ENCODE measurements around the gene ZXDC.

The ZXDC gene

GRCh38 chr3:126413693-126414080 is 62.0 kb downstream of the ZXDC start:
- DNase-seq: no peak

GRCh38 chr3:126412841-126413692 is 62.6 kb downstream of the ZXDC start:
- no peak for DNase-seq

GRCh38 chr3:126408099-126408498 is 67.6 kb downstream of the ZXDC start:
- DNase-seq: no peak

DNA sequence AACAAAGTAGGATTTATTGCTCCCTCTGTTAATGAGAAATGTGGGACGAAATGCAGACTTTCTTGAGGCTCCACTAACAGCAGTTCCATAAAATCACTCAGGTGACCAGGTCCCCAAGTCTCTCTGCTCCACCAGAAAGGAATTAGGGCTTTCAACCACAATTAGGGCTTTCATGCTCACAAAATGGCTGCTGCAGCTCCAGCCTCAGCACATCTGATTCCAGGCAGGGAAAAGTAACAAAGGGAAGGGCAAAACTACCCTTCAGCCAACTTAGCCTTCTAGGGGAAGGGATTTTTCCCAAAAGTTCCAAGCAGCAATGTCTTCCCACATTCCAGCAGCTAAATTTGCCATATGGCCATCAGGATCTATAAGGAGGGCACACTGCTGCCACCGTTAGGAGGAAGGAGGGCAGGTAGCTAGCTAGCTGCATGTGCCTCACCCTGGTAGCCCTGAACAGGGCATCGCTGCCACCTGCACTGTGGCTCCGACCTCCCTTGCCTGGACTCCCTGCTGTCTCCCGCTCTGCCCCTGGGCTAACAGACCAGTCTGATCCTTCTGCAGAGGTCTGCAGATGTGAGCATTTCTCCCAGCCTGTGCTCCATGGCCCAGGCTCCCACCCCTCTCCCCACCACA is 68.2 kb downstream of the ZXDC start:
- DNase-seq: no peak

- no peak for DNase-seq
Observed at GRCh38 chr3:126406389-126407296, 69.0 kb downstream of the ZXDC start.

DNA sequence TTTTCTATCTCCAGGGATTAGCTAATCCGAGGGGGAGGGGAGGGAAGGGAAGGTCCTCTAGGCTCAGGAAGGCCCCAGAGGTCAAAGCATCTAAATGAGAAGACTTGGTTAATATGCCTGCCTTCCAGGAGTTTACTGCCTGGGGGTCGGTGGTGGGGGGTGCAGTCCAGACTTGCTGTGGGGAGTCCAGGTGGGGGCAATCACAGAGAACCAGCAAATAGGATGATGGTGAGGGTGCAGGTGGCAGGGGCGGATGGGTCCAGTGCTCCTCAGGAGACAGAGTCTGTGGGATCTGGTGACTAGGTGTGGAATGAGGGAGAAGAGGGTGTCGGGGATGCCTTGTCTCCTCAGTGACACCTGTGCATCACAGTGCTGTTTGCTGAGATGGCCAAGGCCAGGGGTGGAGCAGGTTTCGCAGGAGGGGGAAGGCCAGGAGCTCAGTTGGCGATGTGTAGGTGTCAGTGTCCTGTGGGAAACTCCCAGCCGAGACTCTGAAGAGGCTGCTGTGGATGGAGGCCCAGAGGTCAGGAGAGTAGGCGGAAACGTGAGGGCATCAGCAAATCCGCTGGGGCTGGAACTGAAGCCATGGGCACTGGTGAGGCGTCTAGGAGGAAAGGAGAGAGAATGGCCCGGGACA is 72.9 kb downstream of the ZXDC start:
- DNase-seq: no peak

DNA sequence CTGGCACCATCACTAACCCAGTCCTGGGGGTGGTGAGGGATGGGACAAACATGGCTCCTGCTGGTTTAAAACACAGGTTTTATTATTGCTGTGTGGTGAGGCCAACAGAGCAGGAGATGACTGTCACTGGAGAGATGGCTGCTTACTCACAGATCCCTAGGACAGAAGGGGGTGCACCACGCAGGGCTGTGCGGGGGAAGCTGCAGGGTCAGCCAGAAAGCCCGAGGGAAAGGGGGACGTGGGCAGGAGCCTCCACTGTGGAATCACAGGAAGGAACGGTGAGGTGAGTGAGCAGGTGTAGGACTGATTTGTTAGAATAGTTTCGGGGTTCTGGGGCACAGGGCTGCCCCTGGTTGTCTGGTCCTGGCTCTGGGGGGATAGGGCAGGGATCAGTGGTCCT is 73.5 kb downstream of the ZXDC start:
- DNase-seq: no peak

- no peak for DNase-seq
Observed at GRCh38 chr3:126401611-126402160, 74.0 kb downstream of the ZXDC start.

DNA sequence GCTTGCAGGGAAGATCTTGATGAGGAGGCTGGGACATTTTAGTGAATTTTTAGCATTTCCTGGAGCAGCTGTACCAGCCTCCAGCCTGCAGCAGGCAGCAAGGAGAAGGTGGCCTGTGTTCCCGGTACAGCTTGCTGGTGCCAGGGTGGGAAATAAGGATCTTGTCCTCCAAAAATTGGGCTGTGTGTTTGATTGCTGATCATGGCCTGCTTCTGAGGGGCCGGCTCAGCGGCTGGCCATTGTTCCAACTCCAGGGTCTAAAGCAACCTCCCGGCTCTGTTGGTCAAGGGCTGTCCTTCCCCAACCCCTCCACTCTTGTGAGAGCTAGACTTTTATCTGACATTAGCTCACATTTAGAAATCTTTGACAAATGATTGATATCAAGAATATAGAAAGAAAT is 75.9 kb downstream of the ZXDC start:
- DNase-seq: no peak

DNA sequence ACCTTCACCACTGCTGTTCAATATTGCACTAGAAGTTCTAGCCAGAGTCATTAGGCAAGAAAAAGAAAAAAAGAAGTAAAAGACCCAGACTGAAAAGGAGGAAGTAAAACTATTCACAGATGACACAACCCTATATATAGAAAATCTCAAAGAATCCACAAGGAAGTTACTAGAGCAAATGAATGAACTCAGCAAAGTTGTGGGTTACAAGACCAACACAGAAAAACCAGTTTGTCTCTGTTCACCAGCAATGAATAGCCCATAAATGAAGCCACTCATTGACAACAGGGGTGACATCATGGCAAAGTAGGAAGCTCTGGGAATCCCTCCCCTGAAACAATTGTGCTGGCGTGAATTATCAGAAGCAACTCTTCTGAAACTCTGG is 76.3 kb downstream of the ZXDC start:
- DNase-seq: no peak

- DNase-seq: no peak
Observed at GRCh38 chr3:126398423-126399350, 77.0 kb downstream of the ZXDC start.

DNA sequence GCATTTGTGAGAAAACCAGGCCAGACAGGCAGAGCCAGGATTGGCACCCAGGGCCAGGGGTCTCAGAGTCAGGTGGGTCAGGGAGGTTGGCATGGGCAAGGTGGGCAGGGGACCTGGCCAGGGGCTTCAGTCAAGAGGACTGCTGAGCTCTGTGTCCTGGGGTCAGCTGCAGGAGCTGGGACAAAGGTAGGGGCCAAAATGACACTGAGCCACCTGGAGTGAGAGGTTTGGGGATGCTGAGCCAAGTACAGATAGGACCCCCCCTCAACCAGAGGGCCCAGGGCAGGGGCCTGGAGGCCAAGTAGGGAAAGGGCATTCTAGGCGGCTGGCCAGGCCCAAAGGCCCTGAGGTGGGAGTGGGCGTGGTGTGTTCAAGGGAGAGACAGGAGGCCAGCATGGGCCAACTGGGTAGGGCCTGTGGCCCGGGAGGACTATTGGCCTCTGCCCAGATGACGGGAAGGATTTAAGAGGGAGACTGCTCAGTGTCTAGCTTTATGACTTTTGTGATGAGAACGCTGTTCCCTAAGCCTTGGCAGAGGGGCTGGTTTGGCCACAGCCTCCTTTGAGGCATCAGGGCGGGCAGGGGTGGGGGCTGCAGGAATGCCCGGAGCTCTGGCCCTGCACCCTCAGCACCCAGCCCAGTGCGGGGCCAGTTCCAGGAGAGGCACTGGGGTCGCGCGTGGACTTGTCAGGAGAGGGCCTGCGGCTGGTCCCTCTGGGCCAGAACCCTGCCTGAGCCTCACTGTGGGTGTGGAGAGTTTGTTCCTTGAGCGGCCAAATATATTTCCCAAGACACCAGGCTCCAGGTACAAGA is 77.9 kb downstream of the ZXDC start:
- DNase-seq: no peak

- no peak for DNase-seq
Observed at GRCh38 chr3:126396536-126396935, 79.2 kb downstream of the ZXDC start.

GRCh38 chr3:126395846-126396513 is 79.7 kb downstream of the ZXDC start:
- DNase-seq: no peak

- no peak for DNase-seq
Observed at GRCh38 chr3:126394977-126395321, 80.7 kb downstream of the ZXDC start.

- no peak for DNase-seq
Observed at GRCh38 chr3:126394179-126394976, 81.3 kb downstream of the ZXDC start, which contains the start of gene CFAP100. Gene CFAP100 (plus strand): TSS chr3:126394909. CDS start chr3:126396001, 1,092 bp downstream.

GRCh38 chr3:126393563-126393962 is 82.1 kb downstream of the ZXDC start:
- no peak for DNase-seq

GRCh38 chr3:126392246-126392645 is 83.4 kb downstream of the ZXDC start:
- DNase-seq: no peak

- no peak for DNase-seq
Observed at GRCh38 chr3:126391631-126392030, 84.1 kb downstream of the ZXDC start.

All from stimulated activated CD8-positive, alpha-beta memory T cell treated with anti-CD3 and anti-CD28 coated beads, Interleukin-4, amount 100 ng/mL, for 48 hours (primary cell).